Thyroid gland (tissue), 4 donors: ENCODE measurements around the gene KRT34.

Source experiments
- CTCF ChIP-seq, 6 experiments: fragments of 200-600 bp in 3 of 6; fragments of 450-650 bp in 3 of 6; sonication (generic) in 3 of 6; IDR thresholded peaks; one replicate each; pipeline ENCODE4 v1.5.1; 2016 to 2019; ENCODE audit warnings: antibody characterized with exemption in 6 of 6, mild to moderate bottlenecking in 2 of 6, inconsistent platforms in 1 of 6, moderate library complexity in 1 of 6
- POLR2A ChIP-seq, 2 donors: fragments of 450-650 bp; IDR thresholded peaks; one replicate each; pipeline ENCODE4 v1.6.1; 2017; ENCODE audit warnings: antibody characterized with exemption in 2 of 2, mild to moderate bottlenecking in 2 of 2, moderate library complexity in 1 of 2

- TF ChIP-seq CTCF (IDR thresholded peaks at IDR 0.05) (no peak), POLR2A (IDR thresholded peaks at IDR 0.05) (no peak)
Observed at GRCh38 chr17:41396340-41396739, 14.2 kb upstream of the KRT34 start.
